HL-60 (cell line): ENCODE measurements around the gene RSBN1.

Experiments used
- DNase-seq, 2 experiments: peaks; one replicate each; pipeline ENCODE4 v3.0.0-alpha.2; 2010 to 2020; ENCODE audit warnings: low read depth in 1 of 2, low spot score in 1 of 2
- H3K27ac ChIP-seq: fragments of 250-450 bp; sonication (Bioruptor Pico); replicated peaks from 2 replicates; pipeline ENCODE4 v1.5.1; 2020; ENCODE audit warnings: mild to moderate bottlenecking, moderate library complexity
- H3K27me3 ChIP-seq: fragments of 250-450 bp; sonication (Bioruptor Pico); 2 replicates; pipeline ENCODE4 v1.5.1; 2021; ENCODE audit warnings: mild to moderate bottlenecking, moderate library complexity; ENCODE audit not compliant: insufficient read depth, poor library complexity, severe bottlenecking
- H3K4me3 ChIP-seq: replicated peaks from 2 replicates; pipeline ENCODE4 v1.5.1; 2011; ENCODE audit warnings: mild to moderate bottlenecking, control low read depth, low read length; ENCODE audit not compliant: insufficient read depth
- CTCF ChIP-seq: IDR thresholded peaks from one replicate; pipeline ENCODE4 v1.5.1; 2011; ENCODE audit warnings: low read length, control low read depth, inconsistent platforms; ENCODE audit not compliant: insufficient read depth
- GABPA ChIP-seq: IDR thresholded peaks from 2 replicates; pipeline ENCODE4 v1.6.1; 2012; ENCODE audit warnings: low read depth
- POLR2AphosphoS5 ChIP-seq: IDR thresholded peaks from 2 replicates; pipeline ENCODE4 v1.6.1; 2012; ENCODE audit warnings: low read depth
- REST ChIP-seq: IDR thresholded peaks from 2 replicates; pipeline ENCODE4 v1.6.1; 2012; ENCODE audit warnings: low read depth; ENCODE audit not compliant: insufficient replicate concordance
- SPI1 ChIP-seq: IDR thresholded peaks from 2 replicates; pipeline ENCODE4 v1.6.1; 2012; ENCODE audit warnings: low read depth, mild to moderate bottlenecking, borderline replicate concordance

The RSBN1 gene

GRCh38 chr1:113802367-113803007, 9.8 kb downstream of the RSBN1 start:
- no peak for DNase-seq
- Histone ChIP-seq H3K27me3 (no peaks in the 10 kb centered on the region), H3K27ac (no peak overlapping the region), H3K4me3 (no peak overlapping the region)
- TF ChIP-seq SPI1 (no peak), GABPA (no peak), POLR2AphosphoS5 (no peak), REST (no peak), CTCF (no peak)

- TF ChIP-seq GABPA, result no peak
- H3K27me3 ChIP-seq, result no peaks in the 10 kb centered on the region
- no peak overlapping the region for H3K4me3 ChIP-seq
- no peak overlapping the region for H3K27ac ChIP-seq
- no peak for DNase-seq
Measured at GRCh38 chr1:113800487-113800886, 11.8 kb downstream of the RSBN1 start.

- TF ChIP-seq REST (no peak), POLR2AphosphoS5 (no peak), GABPA (no peak), SPI1 (no peak), CTCF (no peak)
- no peak overlapping the region for H3K4me3 ChIP-seq
- H3K27me3 ChIP-seq, result no peaks in the 10 kb centered on the region
- no peak overlapping the region for H3K27ac ChIP-seq
- DNase-seq, result no peak
Measured at GRCh38 chr1:113797472-113797871, 14.8 kb downstream of the RSBN1 start.

GRCh38 chr1:113793878-113794834, 18.1 kb downstream of the RSBN1 start:
- no peak overlapping the region for H3K27ac ChIP-seq
- no peak for DNase-seq
- TF ChIP-seq GABPA (no peak), POLR2AphosphoS5 (no peak), SPI1 (no peak), REST (no peak), CTCF (no peak)

More at GRCh38 chr1:113793878-113794834, 18.1 kb downstream of the RSBN1 start:
- H3K4me3 ChIP-seq, result no peak overlapping the region
- no peaks in the 10 kb centered on the region for H3K27me3 ChIP-seq
